Activated gamma-delta T cell treated with Interleukin-2 at 50 U/mL for 16 hours (primary cell): ENCODE data around the gene SHISAL2A.
A peak's percentile ranks its signal among the peaks of the same experiment; 100 is the strongest.
"Not testable (repeated sequence)": the region's sequence is repeated elsewhere in the genome, so short reads cannot be mapped to it uniquely, and the experiment has no call there.

Experiments
- DNase-seq: peaks from one replicate; pipeline ENCODE4 v3.0.0-alpha.2; 2020

The SHISAL2A gene

DNA sequence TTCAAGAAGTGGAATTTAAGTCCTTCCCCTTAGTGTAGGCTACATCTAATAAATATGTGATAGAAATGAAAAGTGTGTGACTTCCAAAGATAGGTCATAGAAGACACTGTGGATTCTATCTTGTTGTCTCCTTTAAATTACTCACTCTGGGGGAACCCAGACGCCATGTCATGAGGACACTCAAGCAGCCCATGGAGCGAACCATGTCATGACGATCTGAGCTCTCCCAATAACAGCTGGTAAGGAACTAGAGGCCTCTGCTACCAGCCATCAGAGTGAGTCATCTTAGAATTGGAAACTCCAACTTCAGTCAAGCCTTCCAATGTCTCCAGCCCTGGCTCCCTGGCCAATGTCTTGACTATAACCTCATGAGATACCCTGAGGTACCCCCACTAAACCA is 58.9 kb downstream of the SHISAL2A start:
- no peak for DNase-seq

- DNase-seq = no peak
Observed at GRCh38 chr1:52692697-52693096, 59.7 kb downstream of the SHISAL2A start.

DNA sequence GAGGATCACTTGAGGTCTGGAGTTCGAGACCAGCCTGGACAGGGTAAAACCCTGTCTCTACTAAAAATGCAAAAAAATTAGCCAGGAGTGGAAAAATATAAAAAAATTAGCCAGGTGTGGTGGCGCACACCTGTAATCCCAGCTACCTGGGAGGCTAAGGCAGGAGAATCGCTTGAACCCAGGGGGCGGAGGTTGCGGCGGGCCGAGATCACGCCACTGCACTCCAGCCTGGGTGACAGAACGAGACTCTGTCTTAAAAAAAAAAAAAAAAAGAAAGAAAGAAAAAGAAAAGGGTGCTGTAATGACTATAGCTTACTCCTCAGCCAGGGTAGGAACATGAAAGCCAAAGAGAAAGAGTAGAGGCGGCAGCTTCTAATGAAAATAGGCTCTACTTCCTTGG is 60.4 kb downstream of the SHISAL2A start:
- not testable (repeated sequence) for DNase-seq

DNA sequence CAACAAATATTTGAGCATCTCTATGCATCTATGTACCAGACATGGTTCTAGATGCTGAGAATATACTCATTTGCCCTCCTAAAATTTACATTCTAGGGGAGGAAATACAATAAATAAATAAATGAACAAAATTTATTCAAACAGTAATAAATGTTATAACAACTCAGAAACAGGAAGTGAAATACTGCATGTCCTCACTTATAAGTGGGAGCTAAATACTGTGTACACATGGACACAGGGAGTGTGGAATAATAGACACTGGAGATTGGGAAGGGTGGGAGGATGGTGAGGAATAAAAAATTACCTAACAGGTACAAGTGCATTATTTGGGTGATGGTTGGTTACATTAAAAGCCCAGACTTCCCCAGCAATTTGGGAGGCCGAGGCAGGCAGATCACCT is 60.9 kb downstream of the SHISAL2A start:
- DNase-seq = no peak

DNA sequence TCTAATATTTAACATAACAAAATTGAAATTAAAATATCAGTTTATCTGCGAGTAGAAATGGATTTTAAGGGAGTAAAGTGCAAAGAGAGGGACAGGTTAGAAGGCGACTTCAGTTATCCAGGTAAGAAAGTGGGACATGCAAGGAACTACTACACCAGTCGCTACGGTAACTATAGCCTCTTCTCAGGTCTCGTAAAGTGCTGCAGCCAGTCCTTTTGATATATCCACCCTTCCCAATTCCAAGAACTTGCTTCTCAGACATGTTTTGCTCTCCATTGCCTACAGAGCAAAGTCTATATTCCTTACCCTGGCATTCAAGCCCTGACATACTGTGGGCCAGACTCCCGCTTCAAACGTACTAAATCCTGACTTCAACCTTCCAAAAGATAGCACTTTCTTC is 62.7 kb downstream of the SHISAL2A start:
- DNase-seq = no peak

GRCh38 chr1:52697795-52698674 is 65.1 kb downstream of the SHISAL2A start, which contains the start of gene COA7:
Gene COA7 (minus strand): TSS chr1:52698347. CDS start chr1:52698326, 21 bp downstream.
- DNase-seq = peak; percentile 44

- DNase-seq = peak; percentile 75
Observed at GRCh38 chr1:52702886-52703787, 70.2 kb downstream of the SHISAL2A start.

DNA sequence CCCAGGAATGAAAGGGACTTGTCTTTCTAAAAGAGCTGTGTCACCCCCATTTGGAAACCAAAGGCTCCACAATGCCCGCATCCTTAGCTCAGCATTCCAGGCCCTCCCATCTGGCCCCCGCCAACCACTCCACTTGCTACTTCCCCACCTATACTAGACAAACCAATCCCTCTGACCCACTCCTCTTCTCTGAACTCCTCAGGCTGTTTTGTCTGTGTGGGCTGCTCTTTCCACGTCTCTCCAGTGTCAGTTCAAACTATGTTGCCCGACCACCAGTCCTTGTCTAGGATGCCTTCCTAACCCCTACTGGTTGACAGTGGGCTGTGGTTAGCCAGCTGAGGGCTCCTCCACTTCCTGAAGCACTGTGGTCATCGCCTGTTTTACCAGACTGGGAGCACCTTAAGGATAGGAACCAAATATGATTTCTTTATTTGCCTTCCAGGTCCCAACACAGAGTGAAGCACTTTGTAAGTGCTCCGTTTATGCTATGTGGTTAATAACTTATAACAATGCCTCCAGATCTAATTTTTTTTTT is 73.2 kb downstream of the SHISAL2A start:
- DNase-seq = no peak
